ENCODE data around the gene GRK5. TPM values are rescaled to one million over a fixed set of nuclear protein-coding genes. Genes with fewer than 3 reads are reported as not detected.

The GRK5 gene
- total and polyA plus RNA-seq, 2 donors from 2014 or later, result 7.3 to 18.7 TPM

DNA sequence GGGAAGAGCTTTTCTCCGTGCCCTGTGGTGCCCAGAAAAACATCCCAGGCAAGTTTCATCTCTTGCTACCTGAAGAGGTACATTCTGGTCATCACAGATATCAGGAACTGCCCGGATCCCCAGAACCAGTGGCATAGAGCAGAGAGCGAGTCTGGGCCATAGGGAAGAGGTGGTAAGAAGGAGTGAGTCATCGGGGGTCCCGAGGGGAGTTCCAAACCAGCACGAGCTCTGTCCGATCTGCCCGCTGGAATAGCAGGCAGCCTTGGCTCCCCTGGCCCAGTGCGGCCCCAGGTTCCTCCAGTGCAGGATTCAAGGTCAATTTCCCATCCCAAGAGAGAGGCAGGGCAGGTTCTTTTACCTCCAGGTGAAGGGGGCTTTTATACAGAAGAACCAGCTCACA is 210.5 kb downstream of the GRK5 start:
- H3K27me3 ChIP-seq (ENCODE audit: control insufficient read depth, insufficient read depth, low read length), result no peaks in the 10 kb centered on the region
- FAIRE-seq, result no peak
- no peak overlapping the region for H3K9ac ChIP-seq (ENCODE audit: low read length in 3 of 3)
- TF ChIP-seq, protein P1, sequence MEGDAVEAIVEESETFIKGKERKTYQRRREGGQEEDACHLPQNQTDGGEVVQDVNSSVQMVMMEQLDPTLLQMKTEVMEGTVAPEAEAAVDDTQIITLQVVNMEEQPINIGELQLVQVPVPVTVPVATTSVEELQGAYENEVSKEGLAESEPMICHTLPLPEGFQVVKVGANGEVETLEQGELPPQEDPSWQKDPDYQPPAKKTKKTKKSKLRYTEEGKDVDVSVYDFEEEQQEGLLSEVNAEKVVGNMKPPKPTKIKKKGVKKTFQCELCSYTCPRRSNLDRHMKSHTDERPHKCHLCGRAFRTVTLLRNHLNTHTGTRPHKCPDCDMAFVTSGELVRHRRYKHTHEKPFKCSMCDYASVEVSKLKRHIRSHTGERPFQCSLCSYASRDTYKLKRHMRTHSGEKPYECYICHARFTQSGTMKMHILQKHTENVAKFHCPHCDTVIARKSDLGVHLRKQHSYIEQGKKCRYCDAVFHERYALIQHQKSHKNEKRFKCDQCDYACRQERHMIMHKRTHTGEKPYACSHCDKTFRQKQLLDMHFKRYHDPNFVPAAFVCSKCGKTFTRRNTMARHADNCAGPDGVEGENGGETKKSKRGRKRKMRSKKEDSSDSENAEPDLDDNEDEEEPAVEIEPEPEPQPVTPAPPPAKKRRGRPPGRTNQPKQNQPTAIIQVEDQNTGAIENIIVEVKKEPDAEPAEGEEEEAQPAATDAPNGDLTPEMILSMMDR (IDR thresholded peaks at IDR 0.05; ENCODE audit: borderline replicate concordance, extremely low read depth, insufficient read depth), result no peak
- peaks cover 0 to 7% (median 6%) of the 10 kb centered on the region in 3 donors for H3K4me1 ChIP-seq (ENCODE audit: control insufficient read depth in 2 of 3, insufficient read depth in 2 of 3, low read depth in 1 of 3, low read length in 3 of 3)
- H3K4me3 ChIP-seq (ENCODE audit: low read length in 3 of 3), result no peak overlapping the region
- H3K27ac ChIP-seq (ENCODE audit: low read depth in 2 of 2, low read length in 2 of 2), result no peak overlapping the region
- H3K36me3 ChIP-seq (ENCODE audit: control insufficient read depth in 2 of 3, insufficient read depth in 3 of 3, low read length in 3 of 3), result peaks cover 0 to 3% (median 0%) of the 10 kb centered on the region in 3 donors
- intact Hi-C loops (cut with DNase I), result loop anchor here (10.0 kb wide), 1 partner anchor 223 kb away; no protein-coding TSS in a partner anchor
- H3K9me3 ChIP-seq (ENCODE audit: control insufficient read depth in 2 of 3, insufficient read depth in 1 of 3, low read length in 3 of 3), result no peaks in the 10 kb centered on the region
- DNase-seq, result no peak

- TF ChIP-seq, protein P1 (IDR thresholded peaks at IDR 0.05; ENCODE audit: borderline replicate concordance, extremely low read depth, insufficient read depth), result no peak
- FAIRE-seq, result no peak
- no peaks in the 10 kb centered on the region for H3K9me3 ChIP-seq (ENCODE audit: control insufficient read depth in 2 of 3, insufficient read depth in 1 of 3, low read length in 3 of 3)
- H3K27ac ChIP-seq (ENCODE audit: low read depth in 2 of 2, low read length in 2 of 2), result no peak overlapping the region
- DNase-seq, result no peak
- H3K36me3 ChIP-seq (ENCODE audit: control insufficient read depth in 2 of 3, insufficient read depth in 3 of 3, low read length in 3 of 3), result peaks cover 0 to 3% (median 0%) of the 10 kb centered on the region in 3 donors
- no peaks in the 10 kb centered on the region for H3K27me3 ChIP-seq (ENCODE audit: control insufficient read depth, insufficient read depth, low read length)
- H3K4me1 ChIP-seq (ENCODE audit: control insufficient read depth in 2 of 3, insufficient read depth in 2 of 3, low read depth in 1 of 3, low read length in 3 of 3), result peaks cover 0 to 2% (median 1%) of the 10 kb centered on the region in 3 donors
- intact Hi-C loops (cut with DNase I), result loop anchor here (10.0 kb wide), 1 partner anchor 224 kb away; no protein-coding TSS in a partner anchor
- H3K9ac ChIP-seq (ENCODE audit: low read length in 3 of 3), result no peak overlapping the region
- no peak overlapping the region for H3K4me3 ChIP-seq (ENCODE audit: low read length in 3 of 3)
Observed at GRCh38 chr10:119418362-119418761, 211.0 kb downstream of the GRK5 start.

DNA sequence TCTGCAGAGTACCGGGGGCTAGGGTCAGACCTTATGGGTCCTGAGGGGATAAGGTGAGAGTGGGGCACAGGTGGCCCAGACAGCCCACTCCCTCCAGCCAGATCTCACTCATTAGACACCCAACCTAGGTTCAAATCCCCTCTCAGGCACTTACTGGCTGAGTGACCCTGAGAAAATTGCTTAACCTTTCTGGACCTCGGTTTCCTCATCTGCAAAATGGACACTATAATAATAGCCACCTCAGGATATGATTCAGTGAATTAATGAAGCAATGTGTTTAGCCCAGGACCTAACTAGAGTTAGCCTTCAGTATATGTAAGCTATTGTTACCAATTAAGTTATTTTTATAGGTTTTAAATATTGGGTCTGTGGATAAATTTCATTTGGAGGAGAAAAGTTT is 212.6 kb downstream of the GRK5 start:
- Histone ChIP-seq H3K9me3 (ENCODE audit: control insufficient read depth in 2 of 3, insufficient read depth in 1 of 3, low read length in 3 of 3) (no peaks in the 10 kb centered on the region), H3K27ac (ENCODE audit: low read depth in 2 of 2, low read length in 2 of 2) (no peak overlapping the region), H3K4me3 (ENCODE audit: low read length in 3 of 3) (no peak overlapping the region), H3K9ac (ENCODE audit: low read length in 3 of 3) (no peak overlapping the region), H3K4me1 (ENCODE audit: control insufficient read depth in 2 of 3, insufficient read depth in 2 of 3, low read depth in 1 of 3, low read length in 3 of 3) (no peaks in the 10 kb centered on the region), H3K27me3 (ENCODE audit: control insufficient read depth, insufficient read depth, low read length) (no peaks in the 10 kb centered on the region), H3K36me3 (ENCODE audit: control insufficient read depth in 2 of 3, insufficient read depth in 3 of 3, low read length in 3 of 3) (peaks cover 0 to 3% (median 0%) of the 10 kb centered on the region in 3 donors)
- intact Hi-C loops (cut with DNase I), result loop anchor here (10.0 kb wide), 1 partner anchor 225 kb away; no protein-coding TSS in a partner anchor
- FAIRE-seq, result no peak
- TF ChIP-seq, protein P1 (IDR thresholded peaks at IDR 0.05; ENCODE audit: borderline replicate concordance, extremely low read depth, insufficient read depth), result no peak
- DNase-seq, result no peak
